ENCODE results near the gene FCER2. TPM values are rescaled to one million over a fixed set of nuclear protein-coding genes. Genes with fewer than 3 reads are reported as not detected.

FCER2 gene
- total RNA-seq, 1 donor from 2014 or later: not detected

- TF ChIP-seq CTCF (IDR thresholded peaks at IDR 0.05; ENCODE audit: partially characterized antibody, unreplicated experiment): peak; percentile 15
- no peaks in the 10 kb centered on the region for H3K36me3 Mint-ChIP-seq (ENCODE audit: unreplicated experiment)
- DNase-seq: no peak
- no peak overlapping the region for H3K4me3 Mint-ChIP-seq (ENCODE audit: unreplicated experiment)
- H3K27me3 Mint-ChIP-seq (ENCODE audit: unreplicated experiment): peaks cover 16% of the 10 kb centered on the region
- H3K9me3 Mint-ChIP-seq (ENCODE audit: unreplicated experiment): peaks cover 12% of the 10 kb centered on the region
- H3K4me1 Mint-ChIP-seq (ENCODE audit: low read depth, unreplicated experiment): peaks cover 14% of the 10 kb centered on the region
- H3K27ac Mint-ChIP-seq (ENCODE audit: unreplicated experiment): no peak overlapping the region
Observed at GRCh38 chr19:7641290-7642276, 60.3 kb downstream of the FCER2 start.

DNA sequence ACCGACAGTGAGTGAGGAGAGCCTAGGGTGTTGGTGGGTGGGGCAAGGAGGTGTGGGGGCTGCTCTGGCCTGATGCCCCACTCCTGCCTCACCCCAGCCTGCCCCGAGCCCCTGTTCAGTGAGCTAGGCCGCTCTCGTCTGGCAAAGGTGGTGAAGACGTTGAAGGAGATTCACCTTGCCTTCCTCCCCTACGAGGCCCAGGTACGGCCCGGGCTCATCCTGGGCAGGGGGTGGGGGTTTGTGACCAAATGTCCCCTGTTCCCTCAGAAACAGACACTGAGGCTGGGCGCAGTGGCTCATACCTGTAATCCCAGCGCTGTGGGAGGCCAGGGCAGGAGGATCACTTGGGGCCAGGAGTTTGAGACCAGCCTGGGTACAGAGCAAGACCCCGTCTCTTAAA, 61.1 kb downstream of the FCER2 start:
- Mint-ChIP-seq H3K9me3 (ENCODE audit: unreplicated experiment) (peaks cover 12% of the 10 kb centered on the region), H3K27ac (ENCODE audit: unreplicated experiment) (no peak overlapping the region), H3K4me1 (ENCODE audit: low read depth, unreplicated experiment) (peaks cover 16% of the 10 kb centered on the region), H3K4me3 (ENCODE audit: unreplicated experiment) (no peak overlapping the region), H3K27me3 (ENCODE audit: unreplicated experiment) (peaks cover 16% of the 10 kb centered on the region), H3K36me3 (ENCODE audit: unreplicated experiment) (no peaks in the 10 kb centered on the region)
- DNase-seq: no peak
- no peak for TF ChIP-seq CTCF (IDR thresholded peaks at IDR 0.05; ENCODE audit: partially characterized antibody, unreplicated experiment)

- no peaks in the 10 kb centered on the region for H3K36me3 Mint-ChIP-seq (ENCODE audit: unreplicated experiment)
- H3K27ac Mint-ChIP-seq (ENCODE audit: unreplicated experiment): peak overlapping the region; percentile 26
- peaks cover 12% of the 10 kb centered on the region for H3K9me3 Mint-ChIP-seq (ENCODE audit: unreplicated experiment)
- H3K27me3 Mint-ChIP-seq (ENCODE audit: unreplicated experiment): peaks cover 14% of the 10 kb centered on the region
- H3K4me3 Mint-ChIP-seq (ENCODE audit: unreplicated experiment): peak overlapping the region; percentile 40
- peaks cover 15% of the 10 kb centered on the region for H3K4me1 Mint-ChIP-seq (ENCODE audit: low read depth, unreplicated experiment)
- no peak for TF ChIP-seq CTCF (IDR thresholded peaks at IDR 0.05; ENCODE audit: partially characterized antibody, unreplicated experiment)
- no peak for DNase-seq
Observed at GRCh38 chr19:7639863-7640348, 62.0 kb downstream of the FCER2 start.

- Mint-ChIP-seq H3K9me3 (ENCODE audit: unreplicated experiment) (peaks cover 15% of the 10 kb centered on the region), H3K27me3 (ENCODE audit: unreplicated experiment) (peaks cover 18% of the 10 kb centered on the region), H3K4me1 (ENCODE audit: low read depth, unreplicated experiment) (peaks cover 15% of the 10 kb centered on the region), H3K27ac (ENCODE audit: unreplicated experiment) (peak overlapping the region; percentile 95), H3K36me3 (ENCODE audit: unreplicated experiment) (no peaks in the 10 kb centered on the region), H3K4me3 (ENCODE audit: unreplicated experiment) (peak overlapping the region; percentile 74)
- DNase-seq: no peak
- TF ChIP-seq CTCF (IDR thresholded peaks at IDR 0.05; ENCODE audit: partially characterized antibody, unreplicated experiment): no peak
Observed at GRCh38 chr19:7638802-7639465, 63.0 kb downstream of the FCER2 start.

Other genes with a start within 250 kb of the FCER2 start
- gene PEX11G, start 213.1 kb downstream of the FCER2 start, total RNA-seq (ENCODE audit: unreplicated experiment): 2.6 TPM
- gene ZNF358, start 186.0 kb downstream of the FCER2 start, total RNA-seq (ENCODE audit: unreplicated experiment): 148 TPM
- 39.8 TPM for gene MCOLN1, start 179.5 kb downstream of the FCER2 start, total RNA-seq (ENCODE audit: unreplicated experiment)
- 82.0 TPM for gene PNPLA6, start 166.4 kb downstream of the FCER2 start, total RNA-seq (ENCODE audit: unreplicated experiment)
- 47.6 TPM for gene CAMSAP3, start 106.3 kb downstream of the FCER2 start, total RNA-seq (ENCODE audit: unreplicated experiment)
- gene XAB2, start 72.6 kb downstream of the FCER2 start, total RNA-seq (ENCODE audit: unreplicated experiment): 32.8 TPM
- gene PET100, start 72.3 kb downstream of the FCER2 start, total RNA-seq (ENCODE audit: unreplicated experiment): 186 TPM
- not detected for gene PCP2, start 68.4 kb downstream of the FCER2 start, total RNA-seq (ENCODE audit: unreplicated experiment)
- 32.8 TPM for gene STXBP2, start 65.0 kb downstream of the FCER2 start, total RNA-seq (ENCODE audit: unreplicated experiment)
- gene RETN, start 33.1 kb downstream of the FCER2 start, total RNA-seq (ENCODE audit: unreplicated experiment): not detected
- not detected for gene MCEMP1, start 25.0 kb downstream of the FCER2 start, total RNA-seq (ENCODE audit: unreplicated experiment)
- gene TRAPPC5, start 21.3 kb downstream of the FCER2 start, total RNA-seq (ENCODE audit: unreplicated experiment): 142 TPM
- gene CLEC4G, start 30.0 kb upstream of the FCER2 start, total RNA-seq (ENCODE audit: unreplicated experiment): 14.8 TPM
- gene CD209, start 45.4 kb upstream of the FCER2 start, total RNA-seq (ENCODE audit: unreplicated experiment): not detected
- gene CLEC4M, start 61.1 kb upstream of the FCER2 start, total RNA-seq (ENCODE audit: unreplicated experiment): not detected
- gene EVI5L, start 128.1 kb upstream of the FCER2 start, total RNA-seq (ENCODE audit: unreplicated experiment): 36.4 TPM
- 37.4 TPM for gene PRR36, start 172.3 kb upstream of the FCER2 start, total RNA-seq (ENCODE audit: unreplicated experiment)
- gene LRRC8E, start 186.4 kb upstream of the FCER2 start, total RNA-seq (ENCODE audit: unreplicated experiment): not detected
- 44.2 TPM for gene MAP2K7, start 201.7 kb upstream of the FCER2 start, total RNA-seq (ENCODE audit: unreplicated experiment)
- gene TGFBR3L, start 212.7 kb upstream of the FCER2 start, total RNA-seq (ENCODE audit: unreplicated experiment): 0.69 TPM
- 18.6 TPM for gene SNAPC2, start 218.2 kb upstream of the FCER2 start, total RNA-seq (ENCODE audit: unreplicated experiment)
- gene CTXN1, start 224.0 kb upstream of the FCER2 start, total RNA-seq (ENCODE audit: unreplicated experiment): 90.6 TPM
- 109 TPM for gene TIMM44, start 241.5 kb upstream of the FCER2 start, total RNA-seq (ENCODE audit: unreplicated experiment)